K562 (cell line): ENCODE results near the gene RBM46. TPM values are rescaled to one million over a fixed set of nuclear protein-coding genes. Genes with fewer than 3 reads are reported as not detected.

Experiments
- ATAC-seq: fragments of 200-7000 bp; cut with Tn5 transposase; 3 replicates; pipeline ENCODE4 v1.9.1; 2020; ENCODE audit warnings: moderate library complexity
- BruUV-seq: library from RNA; stranded (reverse); fragments of 400-500 nt; replicated peaks from 2 replicates; lab custom pipeline; 2021; lab: Mats Ljungman, UMichigan
- CTCF ChIA-PET: fragments of 300-600 bp; formaldehyde crosslinking; extraction: SDS; loops from one replicate; lab custom pipeline; 2021; ENCODE audit warnings: low intra/inter-chr PET ratio; lab: Yijun Ruan, JAX
- POLR2A ChIA-PET: fragments of 300-600, 350-650 bp; sonication (Branson Sonifier 250); formaldehyde crosslinking; extraction: SDS; loops from one replicate; lab custom pipeline; 2021; ENCODE audit warnings: antibody characterized with exemption, inconsistent platforms; lab: Yijun Ruan, JAX
- DNase-seq, 4 experiments: peaks; one replicate each; pipeline versions ENCODE4 v3.0.0 to v3.0.0-alpha.2; 2011 to 2018; ENCODE audit warnings: low spot score in 3 of 4, mixed read lengths in 3 of 4; ENCODE audit errors: extremely low read depth in 1 of 4
- FAIRE-seq: peaks from 2 replicates; lab custom pipeline; 2011; peaks lifted over from hg19 to GRCh38; lab: Jason Lieb, UNC
- H2AFZ ChIP-seq: 2 replicates; pipeline ENCODE4 v1.6.0; 2011; ENCODE audit warnings: low read depth, low read length, control low read depth, inconsistent platforms
- H3K27ac ChIP-seq: fragments of 200-600 bp; 3 replicates; pipeline ENCODE4 v1.8.0; 2011; ENCODE audit warnings: low read depth, mild to moderate bottlenecking, control low read depth, inconsistent platforms, low read length, moderate library complexity, mixed read lengths; ENCODE audit errors: extremely low read depth
- H3K27me3 ChIP-seq, 2 experiments: fragments of 300-600 bp in 1 of 2; 2 replicates in 1 of 2; 3 replicates in 1 of 2; pipeline versions ENCODE4 v1.6.0 to v1.8.0; 2011; ENCODE audit warnings: inconsistent platforms in 2 of 2, low read length in 2 of 2, mild to moderate bottlenecking in 1 of 2, mixed read lengths in 1 of 2, moderate library complexity in 1 of 2; ENCODE audit not compliant: control insufficient read depth in 2 of 2, insufficient read depth in 2 of 2
- H3K36me3 ChIP-seq: fragments of 300-600 bp; 3 replicates; pipeline ENCODE4 v1.8.0; 2011; ENCODE audit warnings: mild to moderate bottlenecking, low read length, inconsistent platforms; ENCODE audit not compliant: control insufficient read depth, insufficient read depth
- H3K4me1 ChIP-seq, 2 experiments: fragments of 200-600 bp in 1 of 2; replicated peaks in 1 of 2; 2 replicates in 1 of 2; 3 replicates in 1 of 2; pipeline versions ENCODE4 v1.5.1 to v1.8.0; 2011; ENCODE audit warnings: inconsistent platforms in 2 of 2, low read length in 2 of 2, mild to moderate bottlenecking in 1 of 2, mixed read lengths in 1 of 2, moderate library complexity in 1 of 2; ENCODE audit not compliant: control insufficient read depth in 2 of 2, insufficient read depth in 2 of 2
- H3K4me2 ChIP-seq: 2 replicates; pipeline ENCODE4 v1.6.1; 2011; ENCODE audit warnings: low read length, control low read depth, inconsistent platforms, mixed read lengths; ENCODE audit not compliant: insufficient read depth
- H3K4me3 ChIP-seq: fragments of 200-600 bp; sonication (generic), shearing (Covaris generic); 2 replicates; pipeline ENCODE4 v1.5.1; 2016; ENCODE audit warnings: control low read depth, inconsistent platforms
- H3K79me2 ChIP-seq: fragments of 200-600 bp; 3 replicates; pipeline ENCODE4 v1.8.0; 2011; ENCODE audit warnings: low read length, inconsistent platforms; ENCODE audit not compliant: control insufficient read depth, insufficient read depth
- H3K9ac ChIP-seq, 2 experiments: 2 replicates each; pipeline versions ENCODE4 v1.6.0 to v1.6.1; 2011; ENCODE audit warnings: low read depth in 2 of 2, low read length in 2 of 2, control low read depth in 1 of 2, inconsistent platforms in 1 of 2, mild to moderate bottlenecking in 1 of 2, mixed read lengths in 1 of 2; ENCODE audit not compliant: insufficient read depth in 1 of 2
- H3K9me1 ChIP-seq: one replicate; pipeline ENCODE4 v1.6.0; 2011; ENCODE audit warnings: inconsistent platforms, mild to moderate bottlenecking, low read length, moderate library complexity; ENCODE audit not compliant: control insufficient read depth, insufficient read depth
- H3K9me3 ChIP-seq: replicated peaks from 2 replicates; pipeline ENCODE4 v1.5.1; 2011; ENCODE audit warnings: low read depth, low read length, inconsistent platforms; ENCODE audit not compliant: control insufficient read depth, insufficient read depth
- H4K20me1 ChIP-seq: replicated peaks from 2 replicates; pipeline ENCODE4 v1.6.1; 2011; ENCODE audit warnings: low read length, inconsistent platforms, mixed read lengths; ENCODE audit not compliant: control insufficient read depth, insufficient read depth
- ELF2 ChIP-seq: fragments of 250-450 bp; sonication (Bioruptor Pico); IDR thresholded peaks from 2 replicates; pipeline ENCODE4 v1.5.0; 2021; ENCODE audit warnings: mild to moderate bottlenecking
- NRF1 ChIP-seq, 2 experiments: fragments of 450-650 bp; IDR thresholded peaks in 1 of 2; conservative IDR thresholded peaks in 1 of 2; 2 replicates each; pipeline ENCODE4 v1.6.1; 2014; ENCODE audit warnings: mild to moderate bottlenecking in 2 of 2
- TRIM24 ChIP-seq, 2 experiments: fragments of 450-650 bp; IDR thresholded peaks; 2 replicates each; pipeline ENCODE4 v1.6.1; 2016
- TRIM25 ChIP-seq: fragments of 450-650 bp; IDR thresholded peaks from 2 replicates; pipeline ENCODE4 v1.7.0; 2016; ENCODE audit warnings: borderline replicate concordance
- ZNF184 ChIP-seq: sonication (generic); formaldehyde crosslinking; IDR thresholded peaks from 2 replicates; pipeline ENCODE4 v1.5.0; 2020; ENCODE audit warnings: missing genetic modification reagents
- WGBS: fragments of 100-300 bp; shearing (Covaris generic); methylation state at CpG from one replicate; pipeline ENCODE4 v1.1.6; 2016; ENCODE audit warnings: low coverage, mixed read lengths; ENCODE audit not compliant: insufficient coverage; ENCODE audit errors: missing lambda C conversion rate; 5-methylcytosine and 5-hydroxymethylcytosine counted together
- in situ Hi-C: fragments of 300-500 bp; cut with MboI; formaldehyde crosslinking; loops from 4 replicates; pipeline ENCODE4 v1.15.0; 2018; ENCODE audit warnings: inconsistent platforms, mixed read lengths
- intact Hi-C: fragments of 100-400 bp; cut with micrococcal nuclease; formaldehyde crosslinking; loops from 2 replicates; pipeline ENCODE4 v1.14.2; 2022
- polyA plus RNA-seq, 8 experiments: library from polyadenylated mRNA; depleted of rRNA in 4 of 8; stranded (reverse) in 5 of 8; unstranded in 3 of 8; fragments of >200 nt; fragmentation: Nextera tagmentation in 2 of 8; fragmentation: Illumina TruSeq in 1 of 8; extraction: Ambion mirVana in 2 of 8; extraction: Trizol in 1 of 8; gene quantifications; 2 replicates each; pipeline versions ENCODE4 v1.2.1 to v1.2.3, GENCODE V29; 2011 to 2014; ENCODE audit warnings: inconsistent platforms in 1 of 8, missing spikeins in 1 of 8
- total RNA-seq, 7 experiments: library from RNA; depleted of rRNA in 6 of 7; stranded (reverse); fragments of >200 nt in 6 of 7; fragmentation: Illumina TruSeq in 2 of 7; extraction: Trizol in 2 of 7; gene quantifications; 2 replicates each; pipeline versions ENCODE4 v1.2.1 to v1.2.3, GENCODE V29; 2011 to 2021; ENCODE audit warnings: low replicate concordance in 1 of 7
- TF ChIP-seq, protein P1 (sequence below), 2 experiments: IDR thresholded peaks; 2 replicates each; pipeline ENCODE4 v1.6.1; 2011; ENCODE audit warnings: borderline replicate concordance in 1 of 2, control low read depth in 1 of 2, low read depth in 1 of 2, low read length in 1 of 2, mild to moderate bottlenecking in 1 of 2, mixed read lengths in 1 of 2, moderate library complexity in 1 of 2; ENCODE audit not compliant: insufficient read depth in 1 of 2, insufficient read length in 1 of 2, poor library complexity in 1 of 2, severe bottlenecking in 1 of 2; ENCODE audit errors: extremely low read depth in 1 of 2

Gene RBM46
- total and polyA plus RNA-seq, 9 of the 15 experiments (the other 6 are each of a cell fraction or from before 2014, with no cell fraction given), result 0.04 TPM; not detected in 8

- Histone ChIP-seq H4K20me1 (no peaks in the 10 kb centered on the region), H3K9me3 (no peaks in the 10 kb centered on the region)
- FAIRE-seq, result no peak
- TF ChIP-seq TRIM25 (no peak), TRIM24 (IDR thresholded peaks at IDR 0.05) (no peak), ELF2 (CRISPR knock-in tag) (no peak), NRF1 (conservative IDR thresholded peaks at IDR 0.05 in 1 of 2, IDR thresholded peaks at IDR 0.05 in 1 of 2) (0 out of 4 replicates have a peak, but pooled peaks of 1 of the 2 experiments have one; percentile 13), ZNF184 (CRISPR knock-in tag) (peak; percentile 69)
- TF ChIP-seq, protein P1, sequence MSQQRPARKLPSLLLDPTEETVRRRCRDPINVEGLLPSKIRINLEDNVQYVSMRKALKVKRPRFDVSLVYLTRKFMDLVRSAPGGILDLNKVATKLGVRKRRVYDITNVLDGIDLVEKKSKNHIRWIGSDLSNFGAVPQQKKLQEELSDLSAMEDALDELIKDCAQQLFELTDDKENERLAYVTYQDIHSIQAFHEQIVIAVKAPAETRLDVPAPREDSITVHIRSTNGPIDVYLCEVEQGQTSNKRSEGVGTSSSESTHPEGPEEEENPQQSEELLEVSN (IDR thresholded peaks at IDR 0.05; ENCODE audit: borderline replicate concordance in 1 of 2, extremely low read depth in 1 of 2, insufficient read depth in 1 of 2, insufficient read length in 1 of 2, low read depth in 1 of 2, low read length in 1 of 2, poor library complexity in 1 of 2, severe bottlenecking in 1 of 2), result peak in 1 of 2 experiments; percentile 18
- TF ChIP-seq, all 486 proteins: peak for 3
- peaks cover 15 to 39% of the 10 kb centered on the region in 2 experiments; a peak in 4 of 5 replicates for H3K27me3 ChIP-seq
- CTCF ChIA-PET, result no interaction called here
- H3K9me1 ChIP-seq, result no peaks in the 10 kb centered on the region
- intact Hi-C loops, result no loop called here
- peak; percentile 90 for ATAC-seq
- POLR2A ChIA-PET, result no interaction called here
- peak; percentile 15 to 59 (median 50) for DNase-seq
- H3K9ac ChIP-seq, result no peak within 1 kb of the TSS; a peak in 1 of 4 replicates
- in situ Hi-C loops, result no loop called here
- no peak within 1 kb of the TSS for H3K27ac ChIP-seq
- H2AFZ ChIP-seq, result no peak within 1 kb of the TSS
- no peaks in the 10 kb centered on the region for H3K79me2 ChIP-seq
- H3K4me1 ChIP-seq, result peaks cover 0 to 16% of the 10 kb centered on the region in 2 experiments; a peak in 2 of 5 replicates
- H3K4me3 ChIP-seq, result no peak within 1 kb of the TSS
- BruUV-seq, result no TSS peak
- 20% methylated on average over 21 of the region's 55 CpGs for WGBS
- H3K4me2 ChIP-seq, result peak within 1 kb of the TSS; percentile 40
- H3K36me3 ChIP-seq, result no peaks in the 10 kb centered on the region
Measured at GRCh38 chr4:154743683-154744340, 37.3 kb upstream of the RBM46 start, which contains the start of gene LRAT. Gene LRAT (plus strand): TSS chr4:154744000. CDS start chr4:154744327, 327 bp downstream.
